H1 (cell line): ENCODE measurements around the gene CCL5. TPM values are rescaled to one million over a fixed set of nuclear protein-coding genes. Genes with fewer than 3 reads are reported as not detected.
A peak's percentile ranks its signal among the peaks of the same experiment; 100 is the strongest.

Source experiments
- CTCF ChIA-PET: fragments of 300-600 bp; sonication (Branson Sonifier 250); formaldehyde crosslinking; loops from one replicate; lab custom pipeline; 2021; ENCODE audit not compliant: partially characterized antibody; lab: Charles Lee
- POLR2A ChIA-PET: fragments of 300-600 bp; sonication (Branson Sonifier 250); formaldehyde crosslinking; loops from one replicate; lab custom pipeline; 2021; ENCODE audit warnings: inconsistent platforms; ENCODE audit not compliant: partially characterized antibody; lab: Charles Lee
- DNase-seq, 2 experiments: peaks; one replicate each; pipeline versions ENCODE4 v3.0.0 to v3.0.0-alpha.2; 2010 to 2022; ENCODE audit warnings: low spot score in 2 of 2, low read depth in 1 of 2, mixed read lengths in 1 of 2
- FAIRE-seq: peaks from 2 replicates; lab custom pipeline; 2011; peaks lifted over from hg19 to GRCh38; lab: Jason Lieb, UNC
- H2AFZ ChIP-seq: 2 replicates; pipeline ENCODE4 v1.8.1; 2012; ENCODE audit warnings: low read length, inconsistent platforms
- H2AK5ac ChIP-seq: 2 replicates; pipeline ENCODE4 v1.6.1; 2013; ENCODE audit warnings: low read depth, low read length
- H2BK120ac ChIP-seq: replicated peaks from 2 replicates; pipeline ENCODE3; 2013; ENCODE audit warnings: low read depth, low read length, inconsistent platforms
- H2BK12ac ChIP-seq: 2 replicates; pipeline ENCODE4 v1.6.1; 2013; ENCODE audit warnings: low read depth, low read length
- H2BK15ac ChIP-seq: 2 replicates; pipeline ENCODE4 v1.6.1; 2013; ENCODE audit warnings: low read length
- H2BK20ac ChIP-seq: 2 replicates; pipeline ENCODE4 v1.6.1; 2013; ENCODE audit warnings: low read length
- H2BK5ac ChIP-seq: 2 replicates; pipeline ENCODE4 v1.6.1; 2013; ENCODE audit warnings: low read depth, low read length
- H3K14ac ChIP-seq: 2 replicates; pipeline ENCODE4 v1.6.1; 2013; ENCODE audit warnings: inconsistent platforms; ENCODE audit not compliant: insufficient read length
- H3K18ac ChIP-seq: 2 replicates; pipeline ENCODE4 v1.6.1; 2013; ENCODE audit warnings: low read length; ENCODE audit errors: extremely low read depth
- H3K23ac ChIP-seq: 2 replicates; pipeline ENCODE4 v1.6.1; 2013; ENCODE audit warnings: inconsistent platforms; ENCODE audit not compliant: insufficient read length
- H3K23me2 ChIP-seq: 2 replicates; pipeline ENCODE4 v1.6.1; 2013; ENCODE audit warnings: low read depth, low read length
- H3K27ac ChIP-seq: 2 replicates; pipeline ENCODE4 v1.6.1; 2011; ENCODE audit warnings: low read depth, low read length, inconsistent platforms
- H3K27me3 ChIP-seq, 4 experiments: replicated peaks in 1 of 4; 1 replicate in 1 of 4; 2 replicates in 3 of 4; pipeline versions ENCODE4 v1.6.1 to v1.8.1; 2011 to 2013; ENCODE audit warnings: low read length in 3 of 4, mild to moderate bottlenecking in 3 of 4, inconsistent platforms in 2 of 4, mixed read lengths in 2 of 4, moderate library complexity in 1 of 4; ENCODE audit not compliant: control insufficient read depth in 3 of 4, insufficient read depth in 3 of 4; ENCODE audit errors: extremely low read depth in 1 of 4
- H3K36me3 ChIP-seq, 4 experiments: 2 replicates each; pipeline versions ENCODE4 v1.6.1 to v1.8.1; 2011 to 2013; ENCODE audit warnings: mild to moderate bottlenecking in 4 of 4, low read length in 3 of 4, moderate library complexity in 2 of 4, control low read depth in 1 of 4, inconsistent platforms in 1 of 4; ENCODE audit not compliant: insufficient read depth in 4 of 4, control insufficient read depth in 2 of 4
- H3K4ac ChIP-seq: replicated peaks from 2 replicates; pipeline ENCODE3; 2013; ENCODE audit warnings: low read length, low read depth, mixed read lengths, inconsistent platforms; ENCODE audit not compliant: insufficient read length
- H3K4me1 ChIP-seq, 4 experiments: replicated peaks in 1 of 4; 1 replicate in 1 of 4; 2 replicates in 3 of 4; pipeline versions ENCODE4 v1.6.1 to v1.8.1; 2011 to 2013; ENCODE audit warnings: low read length in 3 of 4, inconsistent platforms in 2 of 4, mixed read lengths in 1 of 4; ENCODE audit not compliant: insufficient read depth in 4 of 4, control insufficient read depth in 3 of 4
- H3K4me2 ChIP-seq, 2 experiments: 2 replicates each; pipeline versions ENCODE4 v1.6.1 to v1.8.1; 2011 to 2013; ENCODE audit warnings: low read depth in 2 of 2, low read length in 2 of 2, control low read depth in 1 of 2, inconsistent platforms in 1 of 2, mild to moderate bottlenecking in 1 of 2; ENCODE audit not compliant: insufficient read depth in 1 of 2
- H3K4me3 ChIP-seq, 4 experiments: fragments of 200-600, 300-600 bp in 1 of 4; sonication (generic), shearing (Covaris generic), sonication (Bioruptor Twin) in 1 of 4; 2 replicates each; pipeline versions ENCODE4 v1.5.1 to v1.8.1; 2011 to 2016; ENCODE audit warnings: low read length in 4 of 4, low read depth in 3 of 4, control low read depth in 2 of 4, inconsistent platforms in 2 of 4, mild to moderate bottlenecking in 2 of 4, mixed read lengths in 1 of 4, moderate library complexity in 1 of 4; ENCODE audit not compliant: insufficient read depth in 2 of 4; ENCODE audit errors: extremely low read depth in 1 of 4
- H3K56ac ChIP-seq: replicated peaks from 2 replicates; pipeline ENCODE3; 2013; ENCODE audit warnings: low read depth, mild to moderate bottlenecking, mixed read lengths, low read length, inconsistent platforms; ENCODE audit not compliant: insufficient read length
- H3K79me1 ChIP-seq: 2 replicates; pipeline ENCODE4 v1.6.1; 2013; ENCODE audit warnings: low read depth, low read length, control low read depth
- H3K79me2 ChIP-seq, 2 experiments: 2 replicates each; pipeline versions ENCODE4 v1.6.1 to v1.8.1; 2012 to 2013; ENCODE audit warnings: low read length in 2 of 2, mild to moderate bottlenecking in 2 of 2, inconsistent platforms in 1 of 2; ENCODE audit not compliant: insufficient read depth in 2 of 2, control insufficient read depth in 1 of 2
- H3K9ac ChIP-seq, 4 experiments: replicated peaks in 1 of 4; 1 replicate in 1 of 4; 2 replicates in 3 of 4; pipeline versions ENCODE4 v1.6.1 to v1.8.1; 2011 to 2013; ENCODE audit warnings: low read depth in 3 of 4, low read length in 3 of 4, control low read depth in 2 of 4, mild to moderate bottlenecking in 2 of 4, moderate library complexity in 2 of 4, inconsistent platforms in 1 of 4; ENCODE audit errors: extremely low read depth in 1 of 4
- H3K9me3 ChIP-seq, 2 experiments: 2 replicates each; pipeline versions ENCODE4 v1.6.1 to v1.8.1; 2012 to 2013; ENCODE audit warnings: mild to moderate bottlenecking in 2 of 2, moderate library complexity in 2 of 2, control low read depth in 1 of 2, inconsistent platforms in 1 of 2, low read depth in 1 of 2, low read length in 1 of 2, mixed read lengths in 1 of 2; ENCODE audit not compliant: insufficient read depth in 2 of 2
- H4K20me1 ChIP-seq, 2 experiments: replicated peaks in 1 of 2; 2 replicates each; pipeline versions ENCODE3 to v1.8.1; 2011 to 2013; ENCODE audit warnings: inconsistent platforms in 2 of 2, low read length in 2 of 2, mild to moderate bottlenecking in 1 of 2; ENCODE audit not compliant: insufficient read depth in 2 of 2, control insufficient read depth in 1 of 2
- H4K5ac ChIP-seq: 2 replicates; pipeline ENCODE4 v1.6.1; 2013; ENCODE audit warnings: low read length, low read depth, mixed read lengths, inconsistent platforms; ENCODE audit not compliant: insufficient read length
- H4K8ac ChIP-seq: 2 replicates; pipeline ENCODE4 v1.8.0; 2013; ENCODE audit warnings: mild to moderate bottlenecking, moderate library complexity, low read length, inconsistent platforms; ENCODE audit not compliant: insufficient read depth; ENCODE audit errors: extremely low read depth
- H4K91ac ChIP-seq: replicated peaks from 2 replicates; pipeline ENCODE3; 2013; ENCODE audit warnings: low read length, mixed read lengths, inconsistent platforms; ENCODE audit not compliant: insufficient read length
- WGBS, 2 experiments: shearing (Covaris generic) in 1 of 2; methylation state at CpG; one replicate each; pipeline versions ENCODE4 v1.1.6 to v1.1.7; 2013 to 2015; ENCODE audit warnings: low lambda C conversion rate in 2 of 2, mixed read lengths in 2 of 2, inconsistent platforms in 1 of 2, low coverage in 1 of 2, missing lambda C conversion rate in 1 of 2; ENCODE audit not compliant: insufficient replicate concordance in 2 of 2, insufficient coverage in 1 of 2, insufficient read length in 1 of 2; ENCODE audit errors: extremely low coverage in 1 of 2, missing lambda C conversion rate in 1 of 2; 5-methylcytosine and 5-hydroxymethylcytosine counted together
- polyA plus RNA-seq, 7 experiments: library from polyadenylated mRNA; depleted of rRNA in 3 of 7; stranded (reverse) in 5 of 7; unstranded in 2 of 7; fragments of >200 nt in 5 of 7; fragments of 200-250 nt in 2 of 7; gene quantifications; 1 replicate in 5 of 7; 2 replicates in 1 of 7; 4 replicates in 1 of 7; pipeline versions ENCODE4 v1.2.1 to v1.2.3, GENCODE V29; 2011 to 2013; ENCODE audit warnings: missing spikeins in 2 of 7, mixed read lengths in 2 of 7
- total RNA-seq: library from RNA; stranded (reverse); fragmentation: NEBNext Ultra II Directional; extraction: Animal tissue kit (Norgen Biotek cat#: 25700); gene quantifications from 2 replicates; pipeline ENCODE4 v1.2.1, GENCODE V29; 2021

CCL5 gene
- total and polyA plus RNA-seq, 2 of the 8 experiments (the other 6 are each of a cell fraction or from before 2014, with no cell fraction given): not detected

DNA sequence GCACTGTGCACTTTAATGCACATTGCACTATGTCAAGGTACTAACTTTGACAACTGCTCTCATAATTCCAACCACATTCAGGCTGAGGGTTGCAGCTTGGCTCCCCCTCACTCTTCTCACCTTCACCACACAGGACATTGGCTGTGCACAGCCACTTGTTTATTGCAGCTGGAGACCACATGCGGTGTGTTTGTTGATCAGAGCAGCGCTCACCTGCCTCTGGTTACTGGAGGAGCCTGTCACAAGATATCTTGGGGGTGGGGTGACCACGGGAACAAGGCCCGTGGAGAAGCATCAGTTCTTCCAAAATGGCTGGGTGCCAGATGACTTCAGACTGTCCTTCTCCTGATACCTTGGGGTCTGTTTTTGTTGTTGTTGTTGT lies 10.6 kb upstream of the CCL5 start:
- Histone ChIP-seq H3K4me1 (peaks cover 0 to 8% (median 3%) of the 10 kb centered on the region in 4 experiments; a peak in 5 of 7 replicates), H3K14ac (no peak overlapping the region), H2AK5ac (no peak overlapping the region), H3K56ac (no peak overlapping the region), H4K91ac (no peak overlapping the region), H3K4me2 (peak overlapping the region in 1 of 2 experiments; percentile 11; a peak in 1 of 4 replicates), H3K18ac (no peak overlapping the region), H4K8ac (no peak overlapping the region), H3K27me3 (no peaks in the 10 kb centered on the region), H3K9me3 (no peaks in the 10 kb centered on the region), H2BK20ac (no peak overlapping the region), H3K36me3 (no peaks in the 10 kb centered on the region), H2BK120ac (no peak overlapping the region), H2AFZ (no peak overlapping the region), H2BK15ac (no peak overlapping the region), H2BK12ac (no peak overlapping the region; the same call in 1 of the 2 replicates), H3K4me3 (no peak overlapping the region), H3K79me1 (no peaks in the 10 kb centered on the region), H3K23ac (no peak overlapping the region), H3K4ac (no peak overlapping the region), H3K9ac (no peak overlapping the region), H3K79me2 (no peaks in the 10 kb centered on the region), H4K5ac (no peak overlapping the region), H4K20me1 (no peaks in the 10 kb centered on the region), H2BK5ac (no peak overlapping the region), H3K27ac (no peak overlapping the region), H3K23me2 (no peaks in the 10 kb centered on the region)
- no peak for FAIRE-seq
- no peak for DNase-seq
- WGBS, 2 experiments: 77% methylated on average over 4 of the region's 4 CpGs; no CpG with 5 or more reads in 1 of the 2 experiments
- POLR2A ChIA-PET: interaction anchor here (0.6 to 0.7 kb wide), 2 partner anchors 80 to 86 kb away, joined by 3 read pairs; no protein-coding TSS in a partner anchor
- CTCF ChIA-PET: interaction anchor here (0.6 kb wide), 1 partner anchor 9 kb away, joined by 3 read pairs; no protein-coding TSS in a partner anchor
